ENCODE results near the gene INPP4B.

INPP4B gene

GRCh38 chr4:142572071-142572470 lies 274.0 kb downstream of the INPP4B start:
- no peak for TF ChIP-seq ZFX (IDR thresholded peaks at IDR 0.05; ENCODE audit: borderline replicate concordance)
- no peak for TF ChIP-seq CTCF (IDR thresholded peaks at IDR 0.05)
- no peak overlapping the region for H3K27ac ChIP-seq

- peak overlapping the region; percentile 25 for H3K27ac ChIP-seq
- TF ChIP-seq CTCF (IDR thresholded peaks at IDR 0.05), result no peak
- TF ChIP-seq ZFX (IDR thresholded peaks at IDR 0.05; ENCODE audit: borderline replicate concordance), result no peak
Measured at GRCh38 chr4:142567620-142568451, 278.3 kb downstream of the INPP4B start.

- no peak overlapping the region for H3K27ac ChIP-seq
- TF ChIP-seq ZFX (IDR thresholded peaks at IDR 0.05; ENCODE audit: borderline replicate concordance) (no peak), CTCF (IDR thresholded peaks at IDR 0.05) (no peak)
Measured at GRCh38 chr4:142567199-142567598, 278.9 kb downstream of the INPP4B start.

GRCh38 chr4:142566777-142567176 lies 279.3 kb downstream of the INPP4B start:
- TF ChIP-seq CTCF (IDR thresholded peaks at IDR 0.05) (no peak), ZFX (IDR thresholded peaks at IDR 0.05; ENCODE audit: borderline replicate concordance) (no peak)
- no peak overlapping the region for H3K27ac ChIP-seq

- H3K27ac ChIP-seq, result no peak overlapping the region
- TF ChIP-seq CTCF (IDR thresholded peaks at IDR 0.05) (no peak), ZFX (IDR thresholded peaks at IDR 0.05; ENCODE audit: borderline replicate concordance) (no peak)
Measured at GRCh38 chr4:142566243-142566642, 279.9 kb downstream of the INPP4B start.

- no peak overlapping the region for H3K27ac ChIP-seq
- TF ChIP-seq ZFX (IDR thresholded peaks at IDR 0.05; ENCODE audit: borderline replicate concordance), result no peak
- no peak for TF ChIP-seq CTCF (IDR thresholded peaks at IDR 0.05)
Measured at GRCh38 chr4:142565771-142566170, 280.3 kb downstream of the INPP4B start.

DNA sequence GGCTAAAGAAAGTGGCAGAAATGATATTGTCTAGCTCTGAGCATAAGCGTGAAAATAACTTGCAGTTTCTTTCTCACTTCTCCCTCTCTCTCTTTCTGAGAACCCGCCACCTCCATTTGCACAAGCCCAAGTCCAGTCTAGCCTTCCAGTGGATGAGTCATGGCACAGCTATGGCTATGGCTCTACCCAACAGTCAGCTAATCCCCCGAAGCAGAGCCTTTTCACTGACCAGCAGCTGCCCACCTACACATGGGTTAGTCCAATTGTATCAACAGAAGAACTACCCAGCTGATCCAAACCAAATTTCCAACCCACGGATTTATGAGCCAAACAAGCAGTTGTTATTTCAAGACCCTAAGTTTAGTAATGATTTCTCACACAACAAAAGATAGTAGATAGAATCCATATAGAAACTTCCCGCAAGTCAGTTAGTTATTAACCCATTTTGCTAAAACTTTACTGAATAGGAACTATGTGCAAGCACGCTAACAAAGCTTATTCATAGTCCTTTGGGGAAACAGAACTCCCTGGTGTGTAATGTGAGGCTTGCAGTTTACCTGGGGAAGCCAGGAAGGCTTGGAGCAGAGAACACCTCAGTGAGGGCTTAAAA lies 282.3 kb downstream of the INPP4B start:
- H3K27ac ChIP-seq, result no peak overlapping the region
- no peak for TF ChIP-seq ZFX (IDR thresholded peaks at IDR 0.05; ENCODE audit: borderline replicate concordance)
- no peak for TF ChIP-seq CTCF (IDR thresholded peaks at IDR 0.05)

All from 22Rv1 (cell line).